SK-N-DZ (cell line): Measurements from ENCODE around the gene ELMO1.

Source experiments
- DNase-seq: peaks from one replicate; pipeline ENCODE4 v3.0.0-alpha.2; 2015; ENCODE audit warnings: low spot score

The ELMO1 gene

DNA sequence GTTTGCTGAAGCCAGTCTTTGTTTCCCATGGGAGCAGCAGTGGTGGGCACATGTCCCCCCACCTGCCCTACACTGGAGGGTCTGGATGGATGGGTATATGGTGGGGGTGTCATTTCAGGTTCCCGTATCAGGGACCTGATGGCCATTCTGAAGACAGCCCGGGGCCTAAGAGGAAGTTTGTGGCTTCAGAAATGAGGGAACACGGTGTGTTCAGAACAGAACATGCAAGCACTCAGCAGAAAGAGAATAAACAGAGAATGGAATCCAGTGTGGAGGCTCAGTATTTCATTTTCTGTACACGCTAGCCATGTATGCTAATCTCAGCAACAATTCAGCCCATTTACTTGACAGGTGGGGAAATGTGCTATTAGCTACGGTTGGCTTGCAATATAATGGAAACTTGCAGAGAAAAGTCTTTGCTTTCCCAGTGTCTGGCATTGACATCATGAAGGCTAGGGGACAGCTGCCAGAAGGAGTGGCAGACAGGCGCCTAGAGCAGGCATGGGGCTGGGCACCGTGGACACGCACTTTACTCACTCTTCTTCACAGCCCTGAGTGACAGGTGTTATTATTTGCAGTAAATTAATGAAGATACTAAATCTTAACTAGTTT, 98.6 kb downstream of the ELMO1 start:
- DNase-seq, result no peak

DNA sequence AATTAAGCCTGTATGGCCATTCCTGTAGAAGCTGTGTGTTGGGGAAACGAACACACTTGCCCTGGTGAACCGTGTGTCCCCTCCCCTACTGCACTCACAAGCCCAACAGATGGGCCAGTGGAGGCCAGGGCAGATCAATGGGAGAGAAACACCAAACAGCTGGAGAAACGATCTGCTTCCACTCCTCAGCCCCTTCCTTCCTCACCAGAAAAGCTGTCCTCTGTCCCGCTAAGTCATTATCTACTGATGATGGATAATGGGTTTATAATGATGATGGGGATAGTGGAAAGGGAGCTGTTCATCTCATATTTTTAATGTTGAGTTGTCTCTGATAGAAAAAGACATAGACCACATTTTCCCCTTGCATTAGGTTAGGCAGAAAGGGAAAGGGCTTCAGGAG, 99.7 kb downstream of the ELMO1 start:
- no peak for DNase-seq

GRCh38 chr7:37346761-37347160, 101.9 kb downstream of the ELMO1 start:
- no peak for DNase-seq

DNA sequence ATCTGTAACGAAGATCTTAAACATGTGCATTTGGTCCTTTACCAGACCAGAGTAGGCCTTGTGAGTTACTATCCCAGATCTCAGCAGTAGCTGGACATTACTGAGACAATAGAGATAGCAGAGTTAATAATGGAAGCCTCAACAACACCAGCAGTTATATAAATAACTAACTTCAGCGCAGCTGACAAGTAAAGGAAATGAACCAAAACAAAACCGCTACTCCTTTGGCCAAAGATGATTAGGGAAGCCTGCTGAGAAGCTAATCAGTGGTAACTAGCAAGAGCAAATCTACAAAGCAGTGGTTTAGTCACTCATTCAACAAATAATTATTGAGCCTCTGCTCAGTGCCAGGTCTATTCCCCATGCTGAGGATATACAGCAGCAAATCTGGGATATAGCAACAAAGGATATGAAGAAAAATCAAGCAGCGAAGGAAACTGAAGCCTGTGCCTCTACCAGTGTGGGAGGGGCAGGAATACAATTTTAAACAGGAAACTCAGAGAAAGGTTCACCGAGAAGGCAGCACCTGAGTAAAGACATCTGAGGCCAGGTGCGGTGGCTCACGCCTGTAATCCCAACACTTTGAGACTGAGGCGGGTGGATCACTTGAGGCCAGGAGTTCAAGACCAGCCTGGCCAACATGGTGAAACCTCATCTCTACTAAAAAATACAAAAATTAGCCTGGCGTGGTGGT, 103.6 kb downstream of the ELMO1 start:
- DNase-seq, result no peak

DNA sequence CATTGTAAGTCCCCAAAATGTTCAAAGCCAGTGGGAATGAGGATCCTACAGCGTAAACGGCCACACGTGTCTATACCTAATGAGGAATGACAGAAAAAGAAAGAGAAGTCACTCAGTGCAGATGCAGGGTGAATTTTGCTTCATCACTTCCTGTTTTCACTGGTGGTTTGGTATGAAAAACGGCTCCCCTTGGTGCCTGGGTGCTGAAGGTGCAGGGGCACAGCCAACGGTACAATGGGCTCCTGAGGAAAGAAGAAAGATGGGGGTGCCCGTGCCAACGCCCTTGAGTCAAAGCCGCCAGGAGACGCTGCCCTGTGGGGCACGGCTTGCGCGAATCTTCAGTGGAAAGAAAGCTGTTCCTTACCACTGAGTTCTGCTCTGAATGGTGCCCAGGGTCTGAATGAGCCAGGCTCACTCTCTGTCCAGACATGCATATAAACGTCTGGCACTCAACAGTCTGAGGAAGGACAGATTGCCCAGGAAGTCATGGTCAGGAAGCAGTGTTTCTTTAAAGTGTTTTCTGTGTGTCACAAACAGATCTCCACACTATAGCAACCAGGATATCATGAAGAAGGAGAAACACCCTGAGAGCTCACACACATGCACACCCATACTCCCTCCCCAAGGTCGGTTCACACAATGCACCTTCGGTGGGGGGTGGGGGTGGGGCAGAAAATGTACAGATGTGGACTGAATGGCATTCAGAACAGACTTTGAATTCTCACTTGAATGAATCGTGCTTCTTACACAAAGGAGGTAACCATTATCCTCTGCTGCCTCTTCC, 105.8 kb downstream of the ELMO1 start:
- DNase-seq, result no peak

GRCh38 chr7:37342176-37342687, 106.4 kb downstream of the ELMO1 start:
- DNase-seq, result no peak

- no peak for DNase-seq
Observed at GRCh38 chr7:37341033-37341630, 107.5 kb downstream of the ELMO1 start.

GRCh38 chr7:37338966-37339365, 109.7 kb downstream of the ELMO1 start:
- DNase-seq, result no peak

DNA sequence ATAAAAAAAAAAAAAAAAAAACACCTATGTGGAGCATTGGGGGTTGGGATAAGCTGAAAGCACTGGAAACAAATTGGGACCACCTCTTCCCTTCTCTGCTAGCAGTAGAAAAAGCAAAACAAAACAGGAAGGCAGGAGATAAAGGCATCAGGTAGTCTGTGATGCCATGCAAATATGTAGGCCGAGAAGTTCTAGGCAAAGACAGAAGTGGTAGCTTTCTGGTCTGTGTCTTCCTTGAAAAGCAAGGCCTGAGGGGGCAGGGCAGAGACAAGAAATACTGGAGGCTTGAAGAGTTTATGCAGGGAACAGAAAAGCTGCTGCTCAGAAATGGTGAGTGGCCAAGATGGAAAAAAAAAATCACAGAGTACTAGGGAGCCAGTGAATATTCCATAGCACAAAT, 111.1 kb downstream of the ELMO1 start:
- DNase-seq, result no peak

DNA sequence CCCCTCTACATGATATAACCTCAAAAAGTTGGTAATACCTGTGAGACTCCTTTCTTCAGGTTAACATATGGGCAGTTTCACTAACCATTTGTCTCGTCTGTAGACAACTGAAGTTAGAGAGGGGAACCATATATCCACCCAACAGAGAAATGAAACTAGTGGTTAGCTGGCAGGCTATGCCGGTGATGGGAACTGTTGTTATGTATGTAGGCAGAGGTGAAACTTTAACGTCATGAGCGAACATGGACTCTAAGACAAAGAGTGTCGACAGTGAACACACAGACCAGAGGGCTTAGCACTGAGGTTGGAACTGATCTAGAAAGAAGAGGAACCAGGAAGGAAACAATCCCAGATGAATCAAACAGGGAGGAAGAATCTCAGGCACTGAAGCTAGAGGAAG, 112.4 kb downstream of the ELMO1 start:
- no peak for DNase-seq

DNA sequence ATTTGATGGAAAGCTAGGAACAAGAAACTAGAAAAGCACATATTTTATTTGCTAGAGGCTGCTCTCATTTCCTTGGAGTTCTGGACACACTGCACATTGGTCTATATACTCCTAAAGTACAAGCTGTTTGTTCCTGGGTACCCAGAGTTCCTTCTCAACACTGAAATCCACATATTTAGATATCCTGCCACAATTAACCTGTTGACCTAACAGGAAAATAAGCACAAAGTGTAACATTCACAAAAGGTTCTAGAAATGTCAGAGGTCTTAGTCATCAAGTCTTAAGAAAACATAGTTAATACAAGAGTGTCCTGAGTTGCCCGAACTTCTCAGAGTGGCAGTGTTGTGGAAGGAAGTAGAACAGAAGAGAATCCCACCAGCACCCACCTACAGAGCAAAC, 115.6 kb downstream of the ELMO1 start:
- no peak for DNase-seq

- no peak for DNase-seq
Observed at GRCh38 chr7:37332243-37333016, 116.2 kb downstream of the ELMO1 start.

- peak; percentile 82 for DNase-seq
Observed at GRCh38 chr7:37330775-37331174, 117.9 kb downstream of the ELMO1 start.

GRCh38 chr7:37329940-37330339, 118.7 kb downstream of the ELMO1 start:
- DNase-seq, result peak; percentile 91

GRCh38 chr7:37327288-37327687, 121.4 kb downstream of the ELMO1 start:
- no peak for DNase-seq

DNA sequence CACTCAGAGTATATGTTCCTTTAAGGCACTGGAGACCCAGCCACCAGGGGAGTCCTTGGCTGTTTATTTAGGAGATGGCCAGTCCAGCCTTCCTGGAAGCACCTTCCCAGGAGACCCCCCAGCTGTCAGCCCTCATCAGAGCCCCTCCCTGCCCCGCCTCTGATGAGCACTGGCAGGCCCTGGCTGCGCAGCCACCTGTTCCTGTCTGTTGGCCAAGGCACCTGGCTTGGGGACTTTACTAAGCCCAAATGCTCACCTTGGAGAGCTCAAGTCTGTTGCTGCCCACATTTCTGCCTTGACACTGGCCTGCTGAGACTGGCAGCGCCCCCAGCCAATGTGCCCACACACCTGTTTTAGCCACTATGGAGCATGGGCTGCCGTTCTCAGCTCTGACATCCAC, 124.7 kb downstream of the ELMO1 start:
- no peak for DNase-seq

GRCh38 chr7:37322831-37323230, 125.8 kb downstream of the ELMO1 start:
- no peak for DNase-seq

DNA sequence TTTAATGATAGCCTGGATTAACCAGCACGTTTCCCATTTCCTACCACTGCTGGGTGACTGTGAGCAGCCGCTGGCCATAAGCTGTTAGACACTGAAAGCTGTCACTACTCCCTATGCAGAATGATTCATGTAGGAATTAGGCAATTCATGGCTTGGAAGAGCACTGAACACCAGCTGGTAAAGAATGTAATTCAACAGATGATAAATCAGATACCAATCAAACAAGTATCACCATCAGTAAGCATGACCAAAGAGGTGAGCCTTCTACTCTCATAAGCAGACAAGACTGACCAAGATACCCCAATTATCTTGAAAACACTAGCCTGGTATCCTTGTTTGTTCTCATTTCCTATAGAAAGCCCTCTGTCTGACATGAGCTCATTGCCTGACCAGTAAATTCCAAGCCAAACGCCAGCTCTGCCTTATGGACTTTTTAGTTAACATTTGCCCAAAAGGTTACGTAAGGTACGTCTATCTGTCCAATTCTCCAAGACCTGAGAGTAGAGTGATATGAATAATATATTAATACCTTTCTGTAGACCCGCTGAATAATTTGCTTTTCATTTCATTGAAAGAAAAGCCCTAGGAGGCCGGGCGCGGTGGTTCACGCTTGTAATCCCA, 127.7 kb downstream of the ELMO1 start:
- peak; percentile 39 for DNase-seq

- DNase-seq, result peak; percentile 15
Observed at GRCh38 chr7:37320140-37320847, 128.4 kb downstream of the ELMO1 start.

DNA sequence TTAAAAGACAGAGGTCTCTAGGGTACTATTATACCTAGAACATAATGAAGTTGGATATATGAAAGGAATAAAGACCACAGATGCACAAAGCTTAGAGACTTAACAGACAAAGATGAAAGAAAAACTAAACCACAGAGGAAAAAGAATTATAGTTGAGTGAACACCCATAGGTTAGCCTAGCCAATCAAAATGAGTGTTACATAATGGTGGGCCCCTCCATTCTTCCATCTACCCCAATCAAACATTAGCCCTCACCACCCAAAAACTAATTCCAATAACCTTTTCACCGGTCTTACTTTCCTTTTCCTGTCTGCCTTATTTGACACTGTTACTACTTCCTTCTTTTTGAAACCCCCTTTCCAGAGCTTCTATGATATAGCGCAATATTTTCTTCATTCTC, 130.1 kb downstream of the ELMO1 start:
- DNase-seq, result no peak
